Chondrocyte (in vitro differentiated cells): ENCODE data around the gene RNFT2. TPM values are rescaled to one million over a fixed set of nuclear protein-coding genes. Genes with fewer than 3 reads are reported as not detected.

Source experiments
- DNase-seq: peaks from one replicate; pipeline ENCODE4 v3.0.0; 2021; ENCODE audit warnings: mixed read lengths, low spot score
- H3K27ac Mint-ChIP-seq: one replicate; pipeline ENCODE4 v1.8.0; 2021; ENCODE audit warnings: mild to moderate bottlenecking, moderate library complexity, mixed read lengths; ENCODE audit not compliant: unreplicated experiment
- H3K27me3 Mint-ChIP-seq: 2 replicates; pipeline ENCODE4 v1.8.0; 2021; ENCODE audit warnings: low read depth, mixed read lengths
- H3K36me3 Mint-ChIP-seq: 2 replicates; pipeline ENCODE4 v1.8.0; 2021; ENCODE audit warnings: low read depth, mixed read lengths
- H3K4me1 Mint-ChIP-seq: 2 replicates; pipeline ENCODE4 v1.8.0; 2021; ENCODE audit warnings: low read depth, mild to moderate bottlenecking, mixed read lengths
- H3K4me3 Mint-ChIP-seq: one replicate; pipeline ENCODE4 v1.8.0; 2021; ENCODE audit warnings: mild to moderate bottlenecking, moderate library complexity, mixed read lengths; ENCODE audit not compliant: unreplicated experiment
- H3K9me3 Mint-ChIP-seq: 2 replicates; pipeline ENCODE4 v1.8.0; 2021; ENCODE audit warnings: low read depth, mixed read lengths
- total RNA-seq: library from RNA; stranded (reverse); gene quantifications from 3 replicates; pipeline ENCODE4 v1.2.1, GENCODE V29; 2021
- TF ChIP-seq, protein P1 (sequence below): fragments of 200-600 bp; sonication (generic); IDR thresholded peaks from 2 replicates; pipeline ENCODE4 v1.5.0; 2021; ENCODE audit warnings: antibody characterized with exemption, mild to moderate bottlenecking, moderate library complexity

Gene RNFT2
- total RNA-seq, 1 donor from 2014 or later, result 5.1 TPM

DNA sequence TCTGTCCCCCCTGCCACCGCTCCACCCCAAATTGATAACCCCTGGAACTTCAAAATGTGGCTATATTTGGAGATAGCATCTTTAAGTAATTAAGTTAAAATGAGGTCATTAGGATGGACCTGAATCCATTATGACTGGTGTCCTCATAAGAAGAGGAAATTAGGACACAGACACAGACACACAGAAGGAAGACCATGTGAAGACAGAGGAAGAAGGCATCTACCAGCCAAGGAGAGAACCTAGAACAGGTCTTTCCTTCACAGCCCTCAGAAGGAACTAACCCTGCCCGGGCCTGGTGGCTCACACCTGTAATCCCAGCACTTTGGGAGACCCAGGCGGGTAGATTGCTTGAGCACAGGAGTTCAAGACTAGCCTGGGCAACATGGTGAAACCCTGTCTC, 146.8 kb downstream of the RNFT2 start:
- no peak overlapping the region for H3K27ac Mint-ChIP-seq
- H3K27me3 Mint-ChIP-seq, result peaks cover 50% of the 10 kb centered on the region
- DNase-seq, result no peak
- H3K4me3 Mint-ChIP-seq, result no peak overlapping the region
- H3K4me1 Mint-ChIP-seq, result peaks cover 16% of the 10 kb centered on the region
- TF ChIP-seq, protein P1, sequence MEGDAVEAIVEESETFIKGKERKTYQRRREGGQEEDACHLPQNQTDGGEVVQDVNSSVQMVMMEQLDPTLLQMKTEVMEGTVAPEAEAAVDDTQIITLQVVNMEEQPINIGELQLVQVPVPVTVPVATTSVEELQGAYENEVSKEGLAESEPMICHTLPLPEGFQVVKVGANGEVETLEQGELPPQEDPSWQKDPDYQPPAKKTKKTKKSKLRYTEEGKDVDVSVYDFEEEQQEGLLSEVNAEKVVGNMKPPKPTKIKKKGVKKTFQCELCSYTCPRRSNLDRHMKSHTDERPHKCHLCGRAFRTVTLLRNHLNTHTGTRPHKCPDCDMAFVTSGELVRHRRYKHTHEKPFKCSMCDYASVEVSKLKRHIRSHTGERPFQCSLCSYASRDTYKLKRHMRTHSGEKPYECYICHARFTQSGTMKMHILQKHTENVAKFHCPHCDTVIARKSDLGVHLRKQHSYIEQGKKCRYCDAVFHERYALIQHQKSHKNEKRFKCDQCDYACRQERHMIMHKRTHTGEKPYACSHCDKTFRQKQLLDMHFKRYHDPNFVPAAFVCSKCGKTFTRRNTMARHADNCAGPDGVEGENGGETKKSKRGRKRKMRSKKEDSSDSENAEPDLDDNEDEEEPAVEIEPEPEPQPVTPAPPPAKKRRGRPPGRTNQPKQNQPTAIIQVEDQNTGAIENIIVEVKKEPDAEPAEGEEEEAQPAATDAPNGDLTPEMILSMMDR, result no peak
- H3K9me3 Mint-ChIP-seq, result no peaks in the 10 kb centered on the region
- no peaks in the 10 kb centered on the region for H3K36me3 Mint-ChIP-seq

DNA sequence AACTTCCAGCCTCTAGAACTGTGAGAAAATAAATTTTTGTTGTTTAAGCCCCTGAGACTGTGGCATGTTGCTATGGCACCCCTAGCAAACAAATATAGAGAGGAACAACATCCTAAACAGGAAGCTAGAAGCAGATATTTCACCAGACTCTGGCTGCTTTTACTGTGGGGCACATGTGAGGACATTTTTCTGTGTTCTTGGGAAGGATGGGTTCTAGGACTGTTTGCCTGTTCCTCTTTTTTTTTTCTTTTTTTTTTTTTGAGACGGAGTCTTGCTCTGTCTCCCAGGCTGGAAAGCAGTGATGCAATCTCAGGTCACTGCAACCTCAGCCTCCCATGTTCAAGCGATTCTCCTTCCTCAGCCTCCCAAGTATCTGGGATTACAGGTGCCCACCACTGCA, 147.4 kb downstream of the RNFT2 start:
- Mint-ChIP-seq H3K4me1 (peaks cover 10% of the 10 kb centered on the region), H3K27me3 (peaks cover 44% of the 10 kb centered on the region), H3K27ac (no peak overlapping the region), H3K4me3 (no peak overlapping the region), H3K9me3 (no peaks in the 10 kb centered on the region), H3K36me3 (no peaks in the 10 kb centered on the region)
- DNase-seq, result no peak
- TF ChIP-seq, protein P1, result no peak

DNA sequence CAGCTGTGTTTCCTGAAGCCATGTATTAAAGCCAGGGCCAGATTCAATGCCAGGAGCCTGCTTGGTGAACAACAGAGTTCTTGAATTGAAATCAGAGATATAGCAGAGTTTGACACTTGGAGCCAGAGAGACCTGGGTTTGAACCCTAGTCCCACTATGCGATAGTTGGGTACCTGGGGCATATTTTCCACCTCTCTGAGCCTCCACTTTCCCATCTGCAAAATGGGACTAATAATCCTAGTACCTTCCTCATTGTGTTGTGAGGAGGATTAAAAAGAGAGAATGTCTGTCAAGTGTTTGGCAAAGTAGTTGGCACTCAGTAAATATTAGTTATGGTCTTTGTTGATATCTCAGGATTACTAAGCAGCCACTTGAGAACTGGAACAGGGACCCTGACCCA, 149.1 kb downstream of the RNFT2 start:
- no peak overlapping the region for H3K4me3 Mint-ChIP-seq
- no peak for DNase-seq
- peaks cover 41% of the 10 kb centered on the region for H3K27me3 Mint-ChIP-seq
- TF ChIP-seq, protein P1, result no peak
- H3K4me1 Mint-ChIP-seq, result peaks cover 1% of the 10 kb centered on the region
- no peaks in the 10 kb centered on the region for H3K9me3 Mint-ChIP-seq
- no peak overlapping the region for H3K27ac Mint-ChIP-seq
- H3K36me3 Mint-ChIP-seq, result no peaks in the 10 kb centered on the region

DNA sequence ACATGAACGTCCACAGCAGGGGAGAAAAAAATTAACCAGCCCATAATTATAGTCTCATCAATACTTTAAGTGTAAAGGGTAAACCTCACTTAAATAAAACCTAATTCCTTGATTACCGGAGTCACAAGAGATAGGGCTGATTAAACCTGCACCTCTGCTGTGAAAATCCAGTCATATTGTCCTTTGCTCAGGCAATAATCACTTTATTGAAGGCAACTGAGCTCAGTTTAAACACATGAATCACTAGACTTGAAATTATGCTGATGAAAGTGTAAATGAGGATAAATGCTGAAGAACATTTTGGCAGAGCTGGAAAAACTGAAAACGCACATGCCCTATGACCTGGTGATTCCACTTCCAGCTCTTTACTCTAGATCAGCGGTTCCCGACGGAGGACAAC, 149.8 kb downstream of the RNFT2 start:
- H3K27ac Mint-ChIP-seq, result no peak overlapping the region
- H3K36me3 Mint-ChIP-seq, result no peaks in the 10 kb centered on the region
- H3K9me3 Mint-ChIP-seq, result no peaks in the 10 kb centered on the region
- H3K27me3 Mint-ChIP-seq, result peaks cover 36% of the 10 kb centered on the region
- no peaks in the 10 kb centered on the region for H3K4me1 Mint-ChIP-seq
- H3K4me3 Mint-ChIP-seq, result no peak overlapping the region
- DNase-seq, result no peak
- TF ChIP-seq, protein P1, result no peak

DNA sequence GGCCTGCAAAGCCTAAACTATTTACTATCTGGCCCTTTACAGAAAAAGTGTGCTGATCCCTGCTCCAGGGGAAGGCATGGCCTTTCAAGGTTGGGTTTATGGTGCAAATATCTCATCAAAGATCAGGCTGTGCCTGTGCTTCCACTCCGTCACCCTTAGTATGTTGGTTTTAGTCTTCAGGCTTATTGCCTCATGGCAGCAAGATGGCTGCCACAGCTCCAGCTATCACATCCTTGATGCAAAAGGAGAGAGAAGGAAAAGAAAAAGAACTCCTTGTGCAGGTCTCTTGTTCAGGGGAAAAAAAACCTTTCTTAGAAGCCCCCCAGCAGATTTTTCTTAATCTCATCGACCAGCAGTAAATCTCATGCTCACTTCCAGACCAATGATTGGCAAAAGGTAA, 152.2 kb downstream of the RNFT2 start:
- Mint-ChIP-seq H3K9me3 (no peaks in the 10 kb centered on the region), H3K4me3 (no peak overlapping the region), H3K36me3 (no peaks in the 10 kb centered on the region), H3K4me1 (no peaks in the 10 kb centered on the region), H3K27me3 (peaks cover 29% of the 10 kb centered on the region), H3K27ac (no peak overlapping the region)
- no peak for DNase-seq
- TF ChIP-seq, protein P1, result no peak
